ENCODE results near the gene RNU1-4.
"Not testable (repeated sequence)": the region's sequence is repeated elsewhere in the genome, so short reads cannot be mapped to it uniquely, and the experiment has no call there.

GRCh38 chr1:16703141-16703540, 37.2 kb upstream of the RNU1-4 start:
- TF ChIP-seq CTCF (IDR thresholded peaks at IDR 0.05); POLR2A (IDR thresholded peaks at IDR 0.05; ENCODE audit: low read depth): not testable (repeated sequence)
